Measurements from ENCODE around the gene ANO1.

GRCh38 chr11:70103256-70103975 lies 25.3 kb downstream of the ANO1 start:
- TF ChIP-seq CTCF (IDR thresholded peaks at IDR 0.05) (no peak), POLR2A (IDR thresholded peaks at IDR 0.05) (no peak)

All from uterus (tissue), 2 donors.